ENCODE measurements around the gene TNRC6C. TPM values are rescaled to one million over a fixed set of nuclear protein-coding genes. Genes with fewer than 3 reads are reported as not detected.
"Not testable (repeated sequence)": the region's sequence is repeated elsewhere in the genome, so short reads cannot be mapped to it uniquely, and the experiment has no call there.

Gene TNRC6C
- total and polyA plus RNA-seq, 4 donors: 1.3 to 7.7 (median 2.9) TPM

GRCh38 chr17:78114831-78115723 is 156.6 kb downstream of the TNRC6C start:
- Histone ChIP-seq H3K36me3 (ENCODE audit: control insufficient read depth in 4 of 4, insufficient read depth in 3 of 4, low read depth in 1 of 4, low read length in 3 of 4) (peaks cover 0 to 2% (median 0%) of the 10 kb centered on the region in 4 donors), H3K4me1 (ENCODE audit: control insufficient read depth in 4 of 4, insufficient read depth in 4 of 4, low read length in 3 of 4) (peaks cover 0 to 9% (median 4%) of the 10 kb centered on the region in 4 donors), H3K4me3 (ENCODE audit: low read depth in 1 of 3, low read length in 3 of 3) (no peak overlapping the region), H3K9me3 (ENCODE audit: control insufficient read depth in 4 of 4, low read length in 3 of 4) (no peaks in the 10 kb centered on the region), H3K27me3 (ENCODE audit: control insufficient read depth in 4 of 4, insufficient read depth in 4 of 4, low read length in 3 of 4) (no peaks in the 10 kb centered on the region), H3K27ac (ENCODE audit: low read depth in 1 of 2, low read length in 2 of 2) (no peak overlapping the region), H3K9ac (ENCODE audit: low read depth in 1 of 2, low read length in 2 of 2) (no peak overlapping the region)
- WGBS: 78% methylated on average over 28 of the region's 28 CpGs
- DNase-seq (ENCODE audit: low spot score): no peak
- TF ChIP-seq FOXA1 (IDR thresholded peaks at IDR 0.05) (no peak), RXRA (IDR thresholded peaks at IDR 0.05) (no peak), TAF1 (conservative IDR thresholded peaks at IDR 0.05) (no peak), JUND (IDR thresholded peaks at IDR 0.05) (no peak), HNF4A (conservative IDR thresholded peaks at IDR 0.05) (no peak), ATF3 (IDR thresholded peaks at IDR 0.05) (no peak), RAD21 (IDR thresholded peaks at IDR 0.05) (no peak), YY1 (IDR thresholded peaks at IDR 0.05) (no peak), FOXA2 (IDR thresholded peaks at IDR 0.05) (no peak), SP1 (IDR thresholded peaks at IDR 0.05) (no peak), REST (IDR thresholded peaks at IDR 0.05) (no peak), CTCF (IDR thresholded peaks at IDR 0.05; ENCODE audit: low read depth, low read length, missing input control) (no peak), GABPA (IDR thresholded peaks at IDR 0.05 in 1 of 2, conservative IDR thresholded peaks at IDR 0.05 in 1 of 2) (no peak)

- H3K9ac ChIP-seq (ENCODE audit: low read depth in 1 of 2, low read length in 2 of 2); H3K27ac ChIP-seq (ENCODE audit: low read depth in 1 of 2, low read length in 2 of 2); H3K36me3 ChIP-seq (ENCODE audit: control insufficient read depth in 4 of 4, insufficient read depth in 3 of 4, low read depth in 1 of 4, low read length in 3 of 4); H3K4me3 ChIP-seq (ENCODE audit: low read depth in 1 of 3, low read length in 3 of 3); H3K4me1 ChIP-seq (ENCODE audit: control insufficient read depth in 4 of 4, insufficient read depth in 4 of 4, low read length in 3 of 4); DNase-seq (ENCODE audit: low spot score); H3K27me3 ChIP-seq (ENCODE audit: control insufficient read depth in 4 of 4, insufficient read depth in 4 of 4, low read length in 3 of 4); H3K9me3 ChIP-seq (ENCODE audit: control insufficient read depth in 4 of 4, low read length in 3 of 4): not testable (repeated sequence)
- WGBS: 95% methylated on average over 15 of the region's 18 CpGs
Measured at GRCh38 chr17:78115803-78116202, 157.3 kb downstream of the TNRC6C start.
